AG04449 (cell line): ENCODE measurements around the gene TMEM256.
A peak's percentile ranks its signal among the peaks of the same experiment; 100 is the strongest.

Source experiments
- CTCF ChIA-PET: fragments of 350-600 bp; formaldehyde crosslinking; extraction: SDS; loops from one replicate; lab custom pipeline; 2021; ENCODE audit warnings: antibody characterized with exemption; lab: Yijun Ruan, JAX
- POLR2A ChIA-PET: fragments of 400-600, 350-600 bp; formaldehyde crosslinking; extraction: SDS; loops from one replicate; lab custom pipeline; 2020; ENCODE audit warnings: antibody characterized with exemption, inconsistent platforms; lab: Yijun Ruan, JAX
- DNase-seq: peaks from one replicate; pipeline ENCODE4 v3.0.0-alpha.2; 2010; ENCODE audit warnings: low read depth, low spot score
- H3K4me3 ChIP-seq: 2 replicates; pipeline ENCODE4 v1.5.1; 2011; ENCODE audit warnings: low read depth, mild to moderate bottlenecking, control low read depth, low read length
- CTCF ChIP-seq: IDR thresholded peaks from one replicate; pipeline ENCODE4 v1.5.1; 2011; ENCODE audit warnings: mild to moderate bottlenecking, moderate library complexity, low read length, control low read depth, inconsistent platforms; ENCODE audit not compliant: insufficient read depth; ENCODE audit errors: missing control alignments

TMEM256 gene

GRCh38 chr17:7408863-7409262, 5.0 kb upstream of the TMEM256 start:
- H3K4me3 ChIP-seq: no peak overlapping the region
- no peak for TF ChIP-seq CTCF
- ChIA-PET CTCF (no interaction called here), POLR2A (no interaction called here)
- no peak for DNase-seq

DNA sequence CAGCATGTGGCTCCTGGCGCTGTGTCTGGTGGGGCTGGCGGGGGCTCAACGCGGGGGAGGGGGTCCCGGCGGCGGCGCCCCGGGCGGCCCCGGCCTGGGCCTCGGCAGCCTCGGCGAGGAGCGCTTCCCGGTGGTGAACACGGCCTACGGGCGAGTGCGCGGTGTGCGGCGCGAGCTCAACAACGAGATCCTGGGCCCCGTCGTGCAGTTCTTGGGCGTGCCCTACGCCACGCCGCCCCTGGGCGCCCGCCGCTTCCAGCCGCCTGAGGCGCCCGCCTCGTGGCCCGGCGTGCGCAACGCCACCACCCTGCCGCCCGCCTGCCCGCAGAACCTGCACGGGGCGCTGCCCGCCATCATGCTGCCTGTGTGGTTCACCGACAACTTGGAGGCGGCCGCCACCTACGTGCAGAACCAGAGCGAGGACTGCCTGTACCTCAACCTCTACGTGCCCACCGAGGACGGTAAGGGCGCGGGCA, 4.4 kb upstream of the TMEM256 start:
- ChIA-PET CTCF (interaction anchor here (1.0 to 1.3 kb wide), 2 partner anchors 52 to 280 kb away, joined by 3 read pairs; partner anchors contain the start of gene WRAP53), POLR2A (no interaction called here)
- no peak for DNase-seq
- H3K4me3 ChIP-seq: no peak overlapping the region
- TF ChIP-seq CTCF: no peak

DNA sequence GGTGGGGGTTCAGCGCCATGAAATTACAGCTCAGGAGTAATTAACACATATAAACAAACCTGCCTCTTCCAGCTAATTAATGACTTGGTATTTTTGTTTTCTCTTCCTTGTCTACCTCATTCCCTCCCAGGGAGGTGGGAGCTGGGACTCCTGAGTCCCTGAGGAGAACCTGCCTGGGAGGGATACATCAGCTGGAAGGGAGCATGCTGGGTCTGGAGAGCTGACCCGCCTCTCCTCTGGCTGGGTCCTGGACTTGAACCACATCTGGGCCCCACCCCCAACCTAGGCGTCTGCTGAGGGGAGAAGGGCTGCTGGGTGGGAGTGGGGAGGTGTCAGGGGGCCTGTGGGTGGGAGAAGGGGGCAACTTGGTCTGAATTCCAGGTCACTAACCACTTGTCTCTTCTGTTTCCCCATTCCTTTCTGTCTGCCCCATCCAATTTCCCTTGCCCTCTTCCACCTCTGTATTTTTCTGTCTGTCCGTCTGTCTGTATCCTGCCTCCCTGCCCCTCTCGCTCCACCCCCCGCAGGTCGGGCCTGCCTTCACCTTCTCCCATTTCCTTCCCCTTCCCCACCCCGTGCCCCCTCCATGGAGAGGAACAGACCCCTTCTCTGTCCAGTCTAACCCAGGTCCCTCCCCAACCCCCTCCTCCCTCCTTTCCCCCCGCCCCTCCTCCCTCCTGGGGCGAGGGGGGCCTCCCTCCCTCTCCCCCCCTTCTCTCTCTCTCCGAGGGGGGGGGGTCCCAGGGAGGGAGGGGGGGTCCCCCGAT, 3.8 kb upstream of the TMEM256 start, which contains the start of gene NLGN2:
TSS of gene NLGN2 (plus strand) at position 361 of the 767 bp plus-strand sequence. CDS start 411 bp downstream, outside the sequence.
- no peak for DNase-seq
- ChIA-PET POLR2A (interaction anchor here (0.6 kb wide), 1 partner anchor 47 kb away, joined by 3 read pairs; no protein-coding TSS in a partner anchor), CTCF (interaction anchor here (1.0 to 2.0 kb wide), 3 partner anchors 29 to 280 kb away, joined by 3 to 12 read pairs (median 3); partner anchors contain the start of genes TMEM102 and WRAP53)
- TF ChIP-seq CTCF: no peak
- peak within 1 kb of the TSS; percentile 36 for H3K4me3 ChIP-seq

DNA sequence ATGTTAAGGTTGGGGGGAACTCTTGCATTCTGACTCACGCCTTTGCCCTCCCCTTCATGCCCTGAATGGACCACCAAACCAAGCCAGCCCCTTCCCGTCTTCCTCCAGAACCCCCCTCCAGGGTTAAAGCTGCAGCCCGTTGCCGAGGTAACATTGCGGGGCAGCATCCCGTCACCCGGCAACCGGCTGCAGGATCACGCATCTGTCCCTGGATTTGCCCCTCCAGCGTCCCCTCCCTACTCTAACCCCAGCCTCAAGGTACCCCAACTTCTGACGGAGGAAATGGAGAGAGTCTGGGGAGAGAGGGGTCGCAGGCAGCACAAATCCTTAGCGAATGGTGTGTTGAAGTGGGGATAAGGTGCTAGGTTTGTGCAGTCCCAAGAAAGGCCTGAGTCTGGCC, 3.2 kb upstream of the TMEM256 start:
- ChIA-PET CTCF (interaction anchor here (1.0 to 2.0 kb wide), 3 partner anchors 29 to 281 kb away, joined by 3 to 12 read pairs (median 3); partner anchors contain the start of genes TMEM102 and WRAP53), POLR2A (interaction anchor here (0.6 to 1.3 kb wide), 2 partner anchors 17 to 48 kb away, joined by 3 read pairs; no protein-coding TSS in a partner anchor)
- no peak for TF ChIP-seq CTCF
- DNase-seq: no peak
- H3K4me3 ChIP-seq: peak overlapping the region; percentile 36; the same call in 1 of the 2 replicates

DNA sequence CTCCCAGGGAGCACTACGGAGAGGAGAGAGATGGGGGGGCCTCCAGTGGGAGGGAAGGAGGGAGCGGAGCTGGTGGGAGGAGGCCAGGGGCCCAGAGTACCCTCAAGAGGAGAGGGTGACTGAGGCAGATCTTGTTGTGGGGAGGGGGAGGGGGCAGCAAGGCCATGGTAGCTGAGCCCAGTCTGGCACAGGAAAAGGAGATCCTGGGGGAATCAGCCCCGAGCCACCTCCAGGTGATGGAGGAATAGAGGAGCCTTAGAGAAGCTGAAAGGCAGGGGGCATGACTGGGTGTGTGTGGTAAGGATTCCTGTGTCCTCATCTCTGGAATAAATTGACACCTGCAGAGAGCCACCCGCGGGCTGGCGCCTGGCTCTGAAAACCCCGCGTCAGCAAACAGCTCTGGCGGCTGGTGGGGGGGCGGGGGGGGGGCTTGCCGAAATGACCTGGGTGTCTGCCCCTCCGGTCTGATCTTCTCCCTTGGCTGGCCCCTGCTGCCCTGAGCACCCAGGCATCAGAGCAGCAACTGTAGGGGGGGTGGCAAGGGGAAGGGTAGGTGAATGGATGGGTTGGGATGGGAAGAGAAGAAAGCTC, 2.4 kb upstream of the TMEM256 start:
- POLR2A ChIA-PET: interaction anchor here (0.7 to 1.3 kb wide), 3 partner anchors 17 to 58 kb away, joined by 3 to 6 read pairs (median 3); partner anchors contain the start of gene SPEM2
- no peak for DNase-seq
- CTCF ChIA-PET: interaction anchor here (0.7 to 2.0 kb wide), 3 partner anchors 17 to 154 kb away, joined by 3 to 12 read pairs (median 3); partner anchors contain the start of gene TMEM102
- no peak for TF ChIP-seq CTCF
- H3K4me3 ChIP-seq: peak overlapping the region; percentile 83
